ENCODE measurements around the gene KCNA2.

Gene KCNA2

DNA sequence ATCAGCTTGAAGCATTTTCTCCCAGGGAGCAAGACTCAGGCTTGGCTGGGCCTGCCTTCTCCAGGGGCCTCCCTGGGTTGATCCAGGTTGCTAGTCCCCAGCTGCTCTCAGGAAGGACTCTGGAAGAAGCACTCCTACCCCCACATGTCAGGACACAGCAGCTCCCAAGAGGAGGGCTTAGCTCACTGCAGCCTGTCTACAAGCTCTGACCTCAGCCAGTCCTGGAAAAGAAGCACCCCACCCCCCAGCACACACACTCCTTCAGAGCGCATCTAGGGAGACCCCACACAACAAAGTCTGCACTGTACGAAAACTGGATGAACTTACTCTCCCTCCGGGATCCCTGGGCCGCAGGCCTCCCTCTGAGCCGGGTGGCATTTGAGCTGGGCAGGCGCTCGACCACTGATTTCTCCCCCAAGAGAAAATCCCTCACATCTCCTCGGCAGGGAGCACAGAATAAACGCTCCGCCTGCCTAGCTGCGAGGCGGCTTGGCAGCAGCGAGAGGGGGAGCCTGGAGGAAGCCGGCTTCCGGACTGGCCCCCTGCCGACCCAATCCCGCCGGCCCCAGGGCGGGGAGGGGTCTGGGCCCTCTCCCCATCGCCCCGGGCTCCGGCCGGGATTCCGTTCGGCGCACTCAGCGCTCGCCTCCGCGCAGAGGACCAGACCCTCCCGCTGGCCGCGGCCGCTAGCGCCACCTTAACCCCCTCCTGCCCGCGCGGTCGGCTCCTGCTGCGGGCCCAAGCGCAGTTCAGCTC lies at the start of gene KCNA2:
TSS of gene KCNA2 (minus strand) at position 458 of the 756 bp plus-strand sequence. CDS start 1,576 bp downstream, outside the sequence.
- DNase-seq (ENCODE audit: low read depth): no peak

DNA sequence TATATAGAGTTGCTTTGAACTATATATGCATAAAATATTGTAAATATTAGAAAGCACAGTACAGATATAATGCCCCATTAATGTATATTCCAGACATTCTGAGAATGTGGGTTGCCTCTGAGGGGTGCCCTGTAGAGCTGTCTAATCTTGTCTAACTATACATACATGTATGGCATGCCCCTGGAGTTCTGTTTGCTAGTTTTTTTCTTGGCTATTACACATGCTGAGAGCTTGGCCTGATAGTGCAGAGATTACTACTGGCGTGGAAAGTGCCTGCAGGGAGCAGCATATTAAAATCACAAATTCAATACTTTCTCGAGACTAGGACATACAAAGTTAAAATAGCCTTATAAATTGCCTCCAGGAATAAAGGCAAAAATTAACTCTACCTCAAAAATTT lies 44.5 kb upstream of the KCNA2 start:
- no peak for DNase-seq (ENCODE audit: low read depth)

DNA sequence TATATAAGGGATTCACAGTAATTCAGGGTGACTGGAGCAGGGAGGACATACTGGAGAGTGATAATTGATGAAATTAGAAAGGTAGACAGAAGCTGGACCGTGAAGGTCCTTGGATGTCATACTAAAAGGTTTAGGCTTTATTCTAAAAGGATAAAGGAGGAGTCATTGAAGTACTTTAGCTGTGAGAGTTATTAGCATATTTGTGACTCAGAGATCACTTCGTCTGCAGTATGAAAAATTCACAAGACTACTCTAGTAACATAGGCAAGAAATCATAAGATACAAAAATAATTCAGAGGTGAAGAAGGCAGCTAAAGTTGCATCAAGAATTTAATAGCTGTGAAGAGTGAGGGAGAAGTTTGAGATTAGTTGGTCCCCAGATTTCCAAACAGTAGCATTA lies 42.3 kb upstream of the KCNA2 start:
- no peak for DNase-seq (ENCODE audit: low read depth)

DNA sequence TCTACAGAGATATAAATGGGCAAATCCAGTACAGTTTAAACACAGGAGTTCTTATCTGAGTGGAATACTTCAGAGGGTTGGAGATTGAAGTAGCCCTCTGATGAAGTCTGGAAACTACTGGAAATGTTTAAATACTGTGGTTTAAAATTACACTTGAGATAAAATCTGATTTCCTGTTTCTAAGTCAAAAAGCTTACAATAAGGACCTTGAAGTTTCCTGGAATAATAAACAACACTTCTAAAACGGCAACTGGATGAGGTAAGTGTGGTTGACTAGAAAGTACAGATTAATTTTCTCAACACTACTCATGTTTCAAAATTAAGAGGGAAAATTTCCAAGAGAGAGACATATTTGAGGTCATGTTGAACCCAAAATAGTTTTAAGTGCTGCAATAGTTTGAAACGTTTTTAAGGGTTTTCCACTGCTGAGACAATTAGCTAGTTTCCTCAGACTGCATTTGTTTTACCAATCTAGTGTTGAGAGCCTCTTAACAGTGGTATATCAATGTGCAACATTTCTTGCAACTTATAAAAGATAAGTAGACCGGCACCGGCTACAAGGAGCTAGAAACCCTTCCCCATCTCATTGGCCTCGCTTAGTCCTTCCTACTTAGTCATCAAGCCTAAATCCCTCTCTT lies 41.2 kb upstream of the KCNA2 start:
- no peak for DNase-seq (ENCODE audit: low read depth)

DNA sequence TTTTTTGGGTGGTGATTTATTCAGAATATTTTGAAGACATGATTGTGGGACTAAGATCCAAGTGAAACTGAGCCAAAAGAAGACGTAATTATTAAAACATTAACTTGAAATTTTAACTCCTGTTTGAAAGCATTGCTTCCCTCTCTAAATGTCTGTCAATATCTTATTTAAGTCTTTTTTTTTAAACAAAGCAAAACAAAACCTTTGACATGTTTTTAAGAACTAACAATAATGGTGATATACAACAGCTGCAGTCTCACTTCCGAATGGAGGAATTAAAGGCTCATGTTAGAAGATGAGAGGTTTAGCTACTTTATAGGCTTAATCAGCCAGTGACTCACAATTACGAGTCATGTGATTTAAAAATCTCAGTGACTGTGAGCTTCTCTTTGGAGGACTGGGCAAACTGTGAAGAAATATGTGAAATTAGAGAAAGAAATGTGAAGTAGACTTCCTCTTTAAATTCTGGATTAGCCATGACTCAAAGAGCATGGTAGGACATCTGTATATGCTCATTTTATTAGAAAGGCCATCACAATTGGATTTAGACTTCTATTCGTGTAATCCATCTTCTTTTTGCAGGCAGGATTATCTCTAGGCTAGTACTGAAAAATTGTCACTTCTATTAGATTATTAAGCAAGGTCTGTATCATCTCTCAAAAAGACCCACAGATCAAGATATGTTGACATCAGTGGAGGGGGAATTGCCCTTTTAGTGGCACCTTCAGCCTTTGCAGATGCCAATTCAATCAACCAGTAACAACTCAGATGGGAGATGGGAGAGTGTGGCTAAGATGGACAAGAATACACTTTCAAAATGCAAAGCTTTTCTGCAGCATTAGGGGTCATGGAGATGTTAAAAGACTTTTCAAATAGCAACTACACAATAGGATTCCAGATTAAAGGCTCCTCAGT lies 39.9 kb upstream of the KCNA2 start:
- no peak for DNase-seq (ENCODE audit: low read depth)

DNA sequence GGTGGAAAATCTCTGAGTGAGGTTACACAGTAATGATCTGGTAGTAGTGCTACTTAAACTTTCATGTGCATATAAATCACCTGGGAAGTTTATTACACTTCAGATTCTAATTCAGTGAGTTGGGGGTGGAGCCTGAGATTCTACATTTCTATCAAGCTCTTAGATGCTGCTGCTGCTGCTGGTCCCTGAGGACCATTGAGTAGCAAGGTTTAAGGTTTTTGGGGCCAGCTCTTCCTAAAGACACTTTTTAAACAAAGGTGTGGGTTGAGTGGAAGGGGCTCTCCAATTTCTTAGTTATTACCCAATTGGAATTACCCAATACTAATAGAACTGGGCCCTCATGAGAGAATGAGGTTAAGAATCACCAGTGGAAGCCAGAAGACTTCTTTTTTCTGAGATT lies 39.1 kb upstream of the KCNA2 start:
- no peak for DNase-seq (ENCODE audit: low read depth)

DNA sequence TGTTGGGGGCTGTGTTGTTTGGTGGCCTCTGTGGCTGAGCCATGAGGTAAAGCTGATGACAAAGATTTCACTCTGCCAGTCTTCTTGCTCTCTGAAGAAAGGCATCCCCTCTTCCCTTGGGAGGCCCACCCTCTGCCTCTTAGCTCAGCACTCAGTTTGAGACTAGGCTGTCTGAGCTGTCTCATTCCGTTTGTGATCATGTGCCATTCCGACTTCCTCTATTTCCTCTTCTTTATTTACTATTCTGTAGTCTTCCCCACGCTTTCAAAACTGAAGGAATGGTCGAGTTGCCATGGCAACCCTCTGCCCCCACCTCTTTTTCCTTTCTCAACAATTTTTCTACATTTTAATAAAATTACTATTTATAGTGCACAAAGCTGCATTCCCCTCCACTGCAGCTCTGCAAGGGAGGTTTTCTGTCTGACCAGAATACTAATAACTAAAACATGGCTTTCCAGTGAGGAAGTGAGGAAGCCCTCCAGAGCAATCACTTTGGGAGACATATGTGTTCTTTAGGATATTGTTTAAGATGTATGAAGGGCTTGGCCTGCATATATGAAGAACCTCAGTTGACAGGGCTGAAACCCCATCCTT lies 37.8 kb upstream of the KCNA2 start:
- no peak for DNase-seq (ENCODE audit: low read depth)

DNA sequence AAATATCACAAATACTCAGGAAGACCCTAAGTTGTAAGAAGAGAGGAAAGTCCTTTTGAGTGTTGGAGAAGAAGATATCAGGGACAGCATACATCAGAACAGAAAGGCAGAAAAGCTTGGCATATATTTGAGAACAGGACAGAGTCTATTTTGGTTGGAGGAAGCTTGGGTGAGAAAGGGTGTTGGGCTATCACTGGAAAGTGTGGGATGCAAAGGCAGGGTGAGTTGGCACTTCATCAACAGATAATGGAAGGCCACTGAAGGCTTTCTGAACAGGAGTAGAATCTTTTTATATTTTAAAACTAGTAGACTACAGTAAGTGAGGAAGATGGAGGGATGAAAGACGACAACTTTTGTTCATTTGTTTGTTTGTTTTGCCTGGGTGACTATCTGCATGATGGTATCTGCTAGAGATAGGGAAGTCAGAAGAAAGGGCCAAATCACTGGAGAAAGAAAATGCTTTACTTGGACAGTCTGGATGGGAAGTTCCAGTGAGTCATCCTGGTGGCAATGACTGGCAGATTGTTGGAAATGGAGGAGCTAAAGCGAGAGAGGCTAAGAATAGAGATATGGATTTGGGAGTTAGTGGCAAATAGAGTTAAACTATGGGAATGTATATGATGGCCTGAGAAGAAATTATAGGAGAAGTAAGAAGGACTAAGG lies 33.7 kb upstream of the KCNA2 start:
- no peak for DNase-seq (ENCODE audit: low read depth)

DNA sequence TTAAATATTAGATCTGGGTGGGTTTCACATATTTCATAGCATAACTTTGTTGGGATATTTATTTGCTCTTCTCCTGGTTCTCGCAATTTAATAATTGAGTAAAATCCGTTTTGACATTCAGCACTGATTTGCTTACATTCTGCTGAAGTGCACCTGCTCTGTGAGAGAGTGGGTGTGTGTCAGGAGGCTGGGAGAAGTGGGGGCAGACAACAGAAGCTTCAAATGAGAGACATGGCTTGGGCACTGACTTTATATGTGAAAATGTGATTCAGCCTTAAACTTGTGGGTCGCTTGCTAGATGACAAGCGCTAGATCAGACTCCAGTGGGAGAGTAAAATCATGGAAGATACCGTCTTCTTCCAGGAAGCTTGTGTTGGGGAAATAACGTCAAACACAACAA lies 32.4 kb upstream of the KCNA2 start:
- no peak for DNase-seq (ENCODE audit: low read depth)

DNA sequence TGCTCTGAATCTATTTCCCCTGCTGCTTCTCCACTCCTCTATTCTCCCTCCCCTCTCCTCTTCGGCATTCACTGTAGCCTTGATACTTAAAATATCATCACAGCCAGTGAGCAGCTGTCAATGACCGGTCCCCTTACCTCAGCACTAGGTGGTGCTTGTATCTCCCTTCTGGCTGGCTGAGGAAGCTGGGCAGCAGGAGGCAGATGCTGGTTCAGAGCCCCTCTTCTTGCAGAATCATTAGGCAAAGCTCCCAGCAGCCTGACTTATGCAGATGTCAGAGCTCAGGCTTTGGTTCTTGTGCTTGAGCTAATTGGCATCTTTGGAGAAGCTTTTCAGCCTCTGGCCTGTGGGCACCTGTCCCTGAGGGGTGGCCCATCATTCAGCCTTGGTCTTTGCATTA lies 31.9 kb upstream of the KCNA2 start:
- DNase-seq (ENCODE audit: low read depth): no peak

DNA sequence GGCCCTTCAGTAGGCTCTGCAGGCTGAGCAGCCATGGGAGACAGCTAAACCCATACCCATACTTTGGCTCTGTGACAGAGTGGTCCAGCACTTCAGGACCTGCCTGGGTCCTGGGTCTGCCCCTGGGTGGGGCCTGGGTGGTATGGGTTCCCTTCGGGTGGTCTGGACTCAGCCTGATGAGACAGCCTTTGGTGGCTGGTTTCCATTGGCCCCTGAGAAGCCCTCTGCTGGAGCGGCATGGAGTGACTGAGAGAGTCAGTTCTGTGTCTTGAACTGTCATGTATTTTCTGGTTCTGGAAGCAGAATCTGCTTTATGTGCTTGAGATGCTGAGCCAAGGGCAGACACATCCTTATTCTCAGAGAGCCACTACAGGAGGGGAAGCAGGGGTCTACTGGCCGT lies 31.3 kb upstream of the KCNA2 start:
- DNase-seq (ENCODE audit: low read depth): no peak

DNA sequence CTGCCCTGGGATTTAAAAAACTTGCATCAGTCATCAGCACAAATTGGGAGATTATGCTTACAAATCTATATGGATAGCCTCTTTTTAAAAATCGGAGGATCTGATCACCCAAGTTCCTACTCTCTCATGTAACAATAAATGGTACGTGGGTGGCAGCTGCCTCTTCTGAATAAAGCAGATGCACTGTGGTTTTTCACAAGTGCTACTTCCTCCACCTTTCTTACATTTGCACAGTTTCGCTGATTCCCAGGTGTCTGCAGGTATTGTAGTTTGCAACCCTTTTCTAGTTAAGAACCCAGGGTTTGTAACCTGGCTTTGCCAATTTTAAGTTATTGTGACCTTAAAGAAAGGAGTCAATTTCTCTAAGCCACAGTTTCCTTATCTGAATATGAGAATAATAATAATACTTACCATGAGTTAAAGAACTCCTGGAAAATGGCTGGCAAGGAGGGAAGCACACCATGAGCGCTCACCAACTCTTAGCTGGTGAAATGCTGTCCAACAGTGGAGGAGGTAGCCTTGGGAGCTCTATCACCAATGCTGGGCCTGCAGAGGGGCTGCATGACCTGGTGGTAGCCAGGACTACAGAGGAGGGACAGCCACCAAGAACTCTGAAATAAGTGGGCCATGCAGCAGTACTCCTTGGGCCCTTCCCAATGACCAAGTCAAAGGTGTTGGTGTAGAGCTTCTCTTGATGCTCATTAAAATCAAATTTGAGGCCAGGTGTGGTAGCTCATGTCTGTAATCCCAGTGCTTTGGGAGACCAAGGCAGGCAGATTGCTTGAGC lies 30.2 kb upstream of the KCNA2 start:
- DNase-seq (ENCODE audit: low read depth): no peak

DNA sequence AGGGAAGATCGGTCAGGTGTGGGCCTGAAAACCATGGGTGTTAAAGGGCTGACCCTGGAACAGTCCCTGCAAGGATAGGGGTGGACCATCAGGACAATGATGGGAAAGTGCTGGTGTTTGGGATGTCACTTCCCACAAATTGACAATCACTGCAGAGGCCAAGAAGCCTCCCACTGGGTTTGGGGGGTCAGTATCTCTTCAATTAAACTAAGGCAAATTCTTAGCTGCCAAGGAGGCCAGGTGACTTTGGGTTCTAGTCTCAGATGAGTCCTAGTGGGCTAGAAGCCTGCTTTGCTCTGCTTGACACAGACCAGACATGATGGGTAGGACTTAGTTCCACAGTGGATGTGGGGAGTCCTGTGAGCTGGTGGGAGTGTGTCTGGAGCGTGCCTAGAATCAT lies 29.3 kb upstream of the KCNA2 start:
- no peak for DNase-seq (ENCODE audit: low read depth)

DNA sequence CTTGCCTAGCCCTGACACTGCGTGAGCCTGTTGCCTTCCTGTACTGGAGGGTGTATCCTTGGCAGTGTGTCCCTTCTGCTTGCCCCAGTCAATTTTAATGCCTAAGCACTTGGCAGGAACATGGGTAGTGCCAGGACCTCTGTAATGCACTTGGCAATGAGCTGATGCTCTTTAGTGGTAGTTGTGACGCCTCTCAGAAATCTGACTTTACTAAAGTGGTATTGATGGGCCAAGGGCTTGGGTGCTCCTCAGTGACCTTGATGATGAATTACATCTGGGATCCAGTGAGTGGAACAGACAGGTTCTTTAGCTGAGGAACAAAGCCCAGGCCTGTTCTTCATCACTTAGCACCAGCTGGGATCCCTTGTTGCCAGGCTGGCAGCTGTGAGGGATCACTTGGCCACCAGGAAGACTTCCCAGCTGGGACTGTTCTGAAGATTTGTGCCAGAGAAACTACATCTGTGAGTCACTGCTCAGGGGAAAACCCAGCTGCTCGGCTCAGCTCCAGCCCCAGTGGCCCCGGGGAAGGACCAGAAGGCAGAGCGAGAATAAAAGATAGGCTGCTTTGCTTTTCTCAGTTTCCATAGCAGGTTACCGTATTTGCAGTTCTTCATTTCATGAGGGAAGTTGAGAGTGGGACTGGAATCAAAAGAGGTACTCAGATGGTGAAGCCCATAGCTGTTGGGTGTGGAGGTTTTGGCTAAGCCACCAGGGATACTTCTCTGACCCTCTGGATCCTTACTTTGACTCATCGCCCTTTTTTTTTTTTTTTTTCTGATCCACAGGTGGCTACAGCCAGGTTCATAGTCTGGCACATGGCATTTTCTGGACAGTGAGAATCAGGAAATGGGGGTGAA lies 28.5 kb upstream of the KCNA2 start:
- peak; percentile 64 for DNase-seq (ENCODE audit: low read depth)

DNA sequence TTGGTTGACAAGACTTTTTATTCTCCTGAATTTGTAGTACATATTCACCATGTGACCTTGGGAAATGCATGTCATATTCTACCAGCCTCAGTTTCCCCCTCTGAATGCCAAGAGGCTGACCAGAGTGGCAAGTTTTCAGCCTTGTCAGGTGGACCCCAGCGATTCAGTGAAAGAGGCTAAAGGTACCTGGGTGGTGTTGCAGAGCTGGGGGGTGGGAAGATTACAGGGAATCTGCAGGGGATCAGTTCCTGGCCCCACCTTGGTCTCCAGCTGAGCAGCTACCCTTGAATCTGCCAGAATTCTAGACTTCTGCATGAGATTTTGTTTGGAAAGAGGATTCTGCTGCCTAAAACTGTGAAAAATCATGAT lies 27.9 kb upstream of the KCNA2 start:
- DNase-seq (ENCODE audit: low read depth): no peak

DNA sequence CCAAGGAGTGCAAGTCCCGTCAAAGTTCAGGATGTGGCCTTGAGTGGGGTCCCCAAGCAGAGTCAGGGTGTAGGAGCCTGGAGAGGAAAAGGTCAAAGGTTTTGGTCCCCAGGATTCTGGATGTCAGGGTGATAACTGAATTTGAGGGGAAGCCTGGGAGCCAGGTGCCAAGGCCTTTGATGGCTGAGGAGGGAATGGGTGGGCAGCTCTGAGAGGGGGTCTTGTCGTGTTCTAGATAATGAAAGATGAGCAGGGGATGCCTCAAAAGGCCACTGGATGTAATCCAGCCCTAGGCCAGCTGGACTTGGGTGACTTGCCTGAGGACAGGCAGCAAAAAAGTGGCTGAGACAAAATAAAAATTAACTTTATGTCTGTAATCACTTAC lies 27.5 kb upstream of the KCNA2 start:
- no peak for DNase-seq (ENCODE audit: low read depth)

DNA sequence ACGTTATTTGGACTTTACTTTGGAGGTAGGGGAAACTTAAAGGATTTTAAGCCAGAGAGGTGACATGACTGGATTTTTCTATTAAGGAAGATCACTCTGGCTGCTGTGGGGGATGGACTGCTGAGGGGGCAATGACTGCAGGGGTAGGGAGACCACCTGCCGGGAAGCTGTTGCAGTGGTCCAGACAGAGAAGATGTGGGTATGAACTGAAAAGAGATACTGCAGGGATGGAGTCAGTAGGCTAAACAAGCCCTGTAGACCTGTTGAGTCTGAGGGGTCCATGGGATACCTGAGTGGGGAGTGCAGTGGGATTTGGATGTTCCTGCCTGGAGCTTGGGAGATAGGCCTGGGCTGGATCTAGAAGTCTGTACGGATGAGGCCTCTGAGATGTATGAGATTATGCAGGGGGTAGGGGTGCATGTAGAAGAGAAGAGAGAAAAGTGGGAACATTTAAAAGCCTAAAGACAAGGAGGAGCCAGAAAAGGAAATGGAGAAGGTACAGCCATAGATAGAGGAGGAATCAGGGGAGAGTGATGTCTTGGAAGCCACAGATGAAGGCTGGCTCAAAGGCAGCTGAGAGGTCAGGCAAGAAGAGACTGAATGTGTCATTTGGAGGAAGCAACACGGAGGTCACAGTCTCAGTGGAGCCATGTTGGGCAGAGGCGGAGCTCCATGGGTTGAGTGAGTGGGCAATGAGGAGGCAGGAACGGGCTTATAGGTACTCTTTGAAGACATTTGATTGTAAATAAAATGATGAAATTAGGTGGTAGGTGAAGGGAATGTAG lies 25.9 kb upstream of the KCNA2 start:
- DNase-seq (ENCODE audit: low read depth): no peak

DNA sequence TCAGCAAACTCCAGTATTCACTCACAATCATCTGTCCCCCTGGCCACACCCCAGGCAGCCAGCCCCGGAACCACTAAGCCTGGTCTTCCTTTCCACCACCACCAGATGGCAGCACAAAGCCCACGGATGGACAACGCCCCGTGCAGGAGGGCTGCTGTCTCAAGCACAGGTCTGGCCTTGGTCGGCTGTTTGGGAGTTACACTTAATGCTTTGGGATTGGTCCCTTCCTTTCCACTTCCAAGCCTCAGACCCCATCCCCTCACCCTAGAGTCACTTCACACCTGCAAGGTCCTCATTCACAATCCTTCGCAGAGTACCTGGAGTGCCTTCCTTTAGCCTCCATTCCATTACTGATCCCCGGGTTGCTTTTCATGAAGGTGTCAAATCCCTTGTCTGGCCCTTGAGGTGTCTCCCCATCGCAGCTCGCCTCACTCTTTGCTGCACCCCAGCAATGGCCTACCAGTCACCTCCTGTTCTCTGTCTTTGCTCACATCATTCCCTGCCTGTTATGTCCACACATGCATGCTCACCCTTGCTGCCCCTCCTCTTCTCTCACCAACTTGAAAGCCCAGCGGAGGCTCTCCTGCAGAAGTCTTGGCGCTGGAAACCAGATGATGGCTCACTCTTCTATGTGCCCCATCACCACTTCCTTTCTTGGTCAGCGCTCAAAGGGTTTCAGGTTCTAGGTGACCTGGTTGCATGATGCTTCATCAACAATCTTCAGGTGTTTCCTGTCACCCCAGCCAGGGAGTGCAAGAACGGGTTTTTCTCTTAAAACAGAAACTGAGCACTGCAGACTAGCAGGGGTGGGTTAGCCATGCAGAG lies 24.9 kb upstream of the KCNA2 start:
- peak; percentile 79 for DNase-seq (ENCODE audit: low read depth)

Data from activated T-helper 9 cell treated with anti-CD3 and anti-CD28 coated beads, Interleukin-2, amount 50 U/mL, for 16 hours (primary cell).